ENCODE results near the gene RAB11FIP4.

DNA sequence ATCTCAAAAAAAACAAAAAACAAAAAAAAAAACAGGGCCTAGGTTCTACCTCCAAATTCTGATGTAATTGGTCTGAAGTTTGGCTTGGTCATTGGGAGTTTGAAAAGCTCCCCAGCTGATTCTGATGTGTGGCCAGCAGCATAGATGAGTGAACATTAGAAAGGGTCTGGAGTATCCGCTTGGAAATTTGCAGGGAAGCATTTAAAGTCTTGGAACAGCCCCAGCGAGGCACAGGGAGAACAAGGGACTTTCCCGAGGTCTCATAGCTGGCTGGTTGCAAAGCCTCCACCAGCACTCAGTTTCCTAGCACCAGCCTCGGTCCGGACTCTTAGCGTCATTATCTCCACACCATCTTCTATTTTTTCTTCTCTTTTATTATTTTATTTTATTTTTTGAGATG, 70.8 kb downstream of the RAB11FIP4 start:
- no peak for TF ChIP-seq LBX2 (CRISPR knock-in tag; IDR thresholded peaks at IDR 0.05; ENCODE audit: borderline replicate concordance)
- TF ChIP-seq, protein P1, sequence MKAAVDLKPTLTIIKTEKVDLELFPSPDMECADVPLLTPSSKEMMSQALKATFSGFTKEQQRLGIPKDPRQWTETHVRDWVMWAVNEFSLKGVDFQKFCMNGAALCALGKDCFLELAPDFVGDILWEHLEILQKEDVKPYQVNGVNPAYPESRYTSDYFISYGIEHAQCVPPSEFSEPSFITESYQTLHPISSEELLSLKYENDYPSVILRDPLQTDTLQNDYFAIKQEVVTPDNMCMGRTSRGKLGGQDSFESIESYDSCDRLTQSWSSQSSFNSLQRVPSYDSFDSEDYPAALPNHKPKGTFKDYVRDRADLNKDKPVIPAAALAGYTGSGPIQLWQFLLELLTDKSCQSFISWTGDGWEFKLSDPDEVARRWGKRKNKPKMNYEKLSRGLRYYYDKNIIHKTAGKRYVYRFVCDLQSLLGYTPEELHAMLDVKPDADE (CRISPR knock-in tag; IDR thresholded peaks at IDR 0.05) = no peak
- TF ChIP-seq CHD2 (IDR thresholded peaks at IDR 0.05; ENCODE audit: low read depth, low read length) = no peak
- TF ChIP-seq, protein P2, sequence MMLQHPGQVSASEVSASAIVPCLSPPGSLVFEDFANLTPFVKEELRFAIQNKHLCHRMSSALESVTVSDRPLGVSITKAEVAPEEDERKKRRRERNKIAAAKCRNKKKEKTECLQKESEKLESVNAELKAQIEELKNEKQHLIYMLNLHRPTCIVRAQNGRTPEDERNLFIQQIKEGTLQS (CRISPR knock-in tag; IDR thresholded peaks at IDR 0.05) = no peak
- TF ChIP-seq CREB1 (IDR thresholded peaks at IDR 0.05) = no peak
- no peak for TF ChIP-seq CREB1 (CRISPR knock-in tag; IDR thresholded peaks at IDR 0.05)

All from HepG2 (cell line).